ENCODE data around the gene SEPTIN6. TPM values are rescaled to one million over a fixed set of nuclear protein-coding genes. Genes with fewer than 3 reads are reported as not detected.

SEPTIN6 gene
- total RNA-seq, 1 experiment from 2014 or later, result 61.5 TPM

GRCh38 chrX:119698845-119699244 lies 5.9 kb upstream of the SEPTIN6 start:
- H3K4me1 ChIP-seq (ENCODE audit: insufficient read depth, low read length, poor library complexity, severe bottlenecking), result no peaks in the 10 kb centered on the region
- CTCF ChIA-PET, result no interaction called here
- no peaks in the 10 kb centered on the region for H3K9me3 ChIP-seq (ENCODE audit: low read depth, low read length, poor library complexity, severe bottlenecking)
- H3K36me3 ChIP-seq (ENCODE audit: insufficient read depth, low read length, poor library complexity, severe bottlenecking), result no peaks in the 10 kb centered on the region
- no peaks in the 10 kb centered on the region for H3K27me3 ChIP-seq (replicated peaks; ENCODE audit: insufficient read depth, low read depth, low read length, poor library complexity)
- TF ChIP-seq CTCF (conservative IDR thresholded peaks at IDR 0.05; ENCODE audit: low read depth, low read length) (peak; percentile 69), EZH2 (IDR thresholded peaks at IDR 0.05; ENCODE audit: borderline replicate concordance, low read depth, low read length, poor library complexity, severe bottlenecking) (no peak)
- H3K4me3 ChIP-seq (ENCODE audit: low read depth, low read length, poor library complexity, severe bottlenecking), result no peak overlapping the region
- POLR2A ChIA-PET (ENCODE audit: low non-redundant PET), result no interaction called here
- no TSS peak for BruUV-seq (replicated peaks)
- peak; percentile 63 for DNase-seq (ENCODE audit: low spot score)
- intact Hi-C loops (cut with micrococcal nuclease; ENCODE audit: unreplicated experiment), result no loop called here
- H3K27ac ChIP-seq (ENCODE audit: low read depth, low read length, poor library complexity, severe bottlenecking), result no peak overlapping the region

GRCh38 chrX:119696251-119696890 lies 3.4 kb upstream of the SEPTIN6 start:
- CTCF ChIA-PET, result interaction anchor here (1.4 kb wide), 1 partner anchor 33 kb away, joined by 4 read pairs; no protein-coding TSS in a partner anchor
- no peaks in the 10 kb centered on the region for H3K36me3 ChIP-seq (ENCODE audit: insufficient read depth, low read length, poor library complexity, severe bottlenecking)
- no peak for DNase-seq (ENCODE audit: low spot score)
- no peaks in the 10 kb centered on the region for H3K27me3 ChIP-seq (replicated peaks; ENCODE audit: insufficient read depth, low read depth, low read length, poor library complexity)
- H3K27ac ChIP-seq (ENCODE audit: low read depth, low read length, poor library complexity, severe bottlenecking), result no peak overlapping the region
- TF ChIP-seq EZH2 (IDR thresholded peaks at IDR 0.05; ENCODE audit: borderline replicate concordance, low read depth, low read length, poor library complexity, severe bottlenecking) (no peak), CTCF (conservative IDR thresholded peaks at IDR 0.05; ENCODE audit: low read depth, low read length) (no peak)
- H3K4me1 ChIP-seq (ENCODE audit: insufficient read depth, low read length, poor library complexity, severe bottlenecking), result no peaks in the 10 kb centered on the region
- intact Hi-C loops (cut with micrococcal nuclease; ENCODE audit: unreplicated experiment), result no loop called here
- BruUV-seq (replicated peaks), result no TSS peak
- no peaks in the 10 kb centered on the region for H3K9me3 ChIP-seq (ENCODE audit: low read depth, low read length, poor library complexity, severe bottlenecking)
- POLR2A ChIA-PET (ENCODE audit: low non-redundant PET), result no interaction called here
- H3K4me3 ChIP-seq (ENCODE audit: low read depth, low read length, poor library complexity, severe bottlenecking), result no peak overlapping the region

- Histone ChIP-seq H3K9me3 (ENCODE audit: low read depth, low read length, poor library complexity, severe bottlenecking) (no peaks in the 10 kb centered on the region), H3K27me3 (replicated peaks; ENCODE audit: insufficient read depth, low read depth, low read length, poor library complexity) (no peaks in the 10 kb centered on the region), H3K4me1 (ENCODE audit: insufficient read depth, low read length, poor library complexity, severe bottlenecking) (no peaks in the 10 kb centered on the region), H3K36me3 (ENCODE audit: insufficient read depth, low read length, poor library complexity, severe bottlenecking) (no peaks in the 10 kb centered on the region), H3K27ac (ENCODE audit: low read depth, low read length, poor library complexity, severe bottlenecking) (no peak overlapping the region), H3K4me3 (ENCODE audit: low read depth, low read length, poor library complexity, severe bottlenecking) (no peak overlapping the region)
- no peak for TF ChIP-seq CTCF (conservative IDR thresholded peaks at IDR 0.05; ENCODE audit: low read depth, low read length)
- no peak for TF ChIP-seq EZH2 (IDR thresholded peaks at IDR 0.05; ENCODE audit: borderline replicate concordance, low read depth, low read length, poor library complexity, severe bottlenecking)
- CTCF ChIA-PET, result interaction anchor here (1.4 kb wide), 1 partner anchor 34 kb away, joined by 4 read pairs; no protein-coding TSS in a partner anchor
- POLR2A ChIA-PET (ENCODE audit: low non-redundant PET), result no interaction called here
- no peak for DNase-seq (ENCODE audit: low spot score)
- BruUV-seq (replicated peaks), result no TSS peak
- intact Hi-C loops (cut with micrococcal nuclease; ENCODE audit: unreplicated experiment), result no loop called here
Observed at GRCh38 chrX:119695535-119696050, 2.6 kb upstream of the SEPTIN6 start.

Measured in A673 (cell line).